ENCODE data around the gene TEX29. TPM values are rescaled to one million over a fixed set of nuclear protein-coding genes. Genes with fewer than 3 reads are reported as not detected.
A peak's percentile ranks its signal among the peaks of the same experiment; 100 is the strongest.

Gene TEX29
- total and polyA plus RNA-seq, 2 donors = 0.80 to 10.1 TPM

DNA sequence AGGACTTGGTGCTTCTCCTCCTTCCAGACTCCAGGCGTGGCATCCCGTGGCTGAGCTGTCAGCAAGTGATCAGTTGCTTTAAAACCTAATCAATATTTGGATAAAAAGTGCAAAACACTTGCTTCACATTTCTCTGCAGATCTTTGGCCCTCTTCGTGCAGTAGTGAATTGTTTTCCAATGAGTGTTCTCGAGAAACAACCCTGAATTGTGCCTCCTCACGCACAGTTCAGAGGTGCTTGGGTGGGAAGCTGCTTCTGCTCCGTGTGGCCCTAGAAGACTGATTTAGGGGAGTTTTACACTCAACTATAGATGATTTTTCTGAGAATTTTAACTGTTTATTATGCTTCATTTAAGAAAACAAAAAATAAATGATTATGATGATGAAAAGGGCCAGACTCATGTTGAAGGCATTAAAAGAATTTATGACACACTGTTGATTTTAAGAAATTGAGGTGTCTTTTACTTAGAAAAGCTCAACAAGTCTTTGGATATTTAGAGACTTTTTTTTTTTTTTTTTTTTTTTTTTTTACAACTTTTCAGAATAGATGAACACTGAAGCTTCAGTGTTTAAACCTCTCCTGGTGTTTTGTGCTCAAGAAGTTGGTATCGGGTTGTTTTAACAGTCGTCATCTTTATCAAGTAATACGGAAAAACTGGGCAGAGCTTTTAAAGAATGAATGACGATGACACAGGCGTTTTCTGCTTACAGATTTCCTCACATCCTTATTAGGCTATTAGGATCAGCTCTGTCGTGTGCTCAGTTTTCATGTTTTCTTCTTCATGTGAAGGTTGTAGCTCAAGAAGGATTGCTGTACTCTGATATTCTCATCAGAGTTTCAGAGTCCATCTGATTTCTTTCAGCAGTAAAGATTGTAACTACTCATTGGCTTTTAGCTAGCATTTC, 39.5 kb upstream of the TEX29 start:
- no peak overlapping the region for H3K27ac ChIP-seq (ENCODE audit: low read depth in 1 of 2, low read length in 1 of 2)

DNA sequence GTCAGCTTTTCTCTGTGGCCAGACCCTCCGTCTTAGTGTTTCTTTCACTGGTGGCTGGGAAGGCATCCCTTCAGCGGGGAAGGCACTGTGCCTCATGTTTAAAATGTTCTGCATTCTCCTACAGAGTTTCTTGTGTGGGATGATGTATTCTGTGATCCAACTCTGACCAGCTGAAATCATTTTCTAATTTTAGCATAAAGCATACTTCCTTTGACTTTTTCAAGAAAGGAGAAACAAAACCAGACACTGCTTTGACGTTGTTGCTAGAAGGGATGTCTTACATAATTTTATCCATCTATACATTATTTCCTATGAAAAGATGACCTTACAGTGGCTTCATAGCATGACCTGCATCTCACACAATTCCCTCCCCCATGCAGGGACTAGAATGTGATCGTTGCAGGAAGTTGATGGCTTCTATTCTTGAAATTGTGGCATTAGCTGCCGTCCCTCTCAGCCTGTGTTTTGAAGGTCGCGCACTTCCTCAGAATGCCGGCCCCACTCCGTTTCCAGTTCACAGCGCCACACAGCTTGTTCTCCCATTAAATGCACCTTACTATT, 38.6 kb upstream of the TEX29 start:
- no peaks in the 10 kb centered on the region for H3K27me3 ChIP-seq (ENCODE audit: control insufficient read depth in 2 of 2, insufficient read depth in 1 of 2, low read length in 1 of 2)
- H3K4me1 ChIP-seq (ENCODE audit: control insufficient read depth in 2 of 2, insufficient read depth in 2 of 2, low read length in 2 of 2) = peaks cover 0 to 2% of the 10 kb centered on the region in 2 donors
- H3K27ac ChIP-seq (ENCODE audit: low read depth in 1 of 2, low read length in 1 of 2) = peak overlapping the region in 1 of 2 donors; percentile 70
- no peak overlapping the region for H3K4me3 ChIP-seq (ENCODE audit: low read length in 2 of 2)
- DNase-seq (ENCODE audit: low read depth in 6 of 9, low spot score in 9 of 9) = no peak
- WGBS = 87% methylated on average over 10 of the region's 10 CpGs
- H3K9me3 ChIP-seq (ENCODE audit: control insufficient read depth in 2 of 2, insufficient read depth in 1 of 2, low read length in 1 of 2) = no peaks in the 10 kb centered on the region
- peaks cover 90 to 93% of the 10 kb centered on the region in 2 donors for H3K36me3 ChIP-seq (ENCODE audit: control insufficient read depth in 2 of 2, insufficient read depth in 2 of 2, low read length in 1 of 2)

More for the DNA sequence above, 39.5 kb upstream of the TEX29 start:
- Histone ChIP-seq H3K4me3 (ENCODE audit: low read length in 2 of 2) (no peak overlapping the region), H3K9me3 (ENCODE audit: control insufficient read depth in 2 of 2, insufficient read depth in 1 of 2, low read length in 1 of 2) (no peaks in the 10 kb centered on the region), H3K27me3 (ENCODE audit: control insufficient read depth in 2 of 2, insufficient read depth in 1 of 2, low read length in 1 of 2) (no peaks in the 10 kb centered on the region), H3K36me3 (ENCODE audit: control insufficient read depth in 2 of 2, insufficient read depth in 2 of 2, low read length in 1 of 2) (peaks cover 82 to 93% of the 10 kb centered on the region in 2 donors), H3K4me1 (ENCODE audit: control insufficient read depth in 2 of 2, insufficient read depth in 2 of 2, low read length in 2 of 2) (peaks cover 0 to 2% of the 10 kb centered on the region in 2 donors)
- 97% methylated on average over 12 of the region's 12 CpGs for WGBS
- no peak for DNase-seq (ENCODE audit: low read depth in 6 of 9, low spot score in 9 of 9)

DNA sequence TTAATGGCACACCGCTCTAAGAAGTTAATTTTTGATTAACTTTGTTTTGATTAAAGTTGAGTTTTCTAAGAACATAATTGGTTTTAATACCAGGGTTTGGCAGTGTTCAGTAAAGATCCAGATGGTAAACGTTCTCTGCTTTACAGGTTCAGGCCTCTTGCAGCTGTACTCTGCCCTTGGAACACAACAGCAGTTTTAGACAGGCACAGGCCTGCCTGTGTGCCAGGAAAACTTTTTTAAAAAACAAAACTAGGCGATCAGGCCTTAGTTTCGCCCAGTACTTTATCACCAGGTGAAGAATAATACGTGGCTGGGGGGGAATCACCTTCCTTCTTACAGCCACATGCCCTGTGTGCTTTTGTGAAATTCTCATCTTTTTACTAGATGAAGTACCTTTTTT, 38.0 kb upstream of the TEX29 start:
- Histone ChIP-seq H3K27me3 (ENCODE audit: control insufficient read depth in 2 of 2, insufficient read depth in 1 of 2, low read length in 1 of 2) (no peaks in the 10 kb centered on the region), H3K27ac (ENCODE audit: low read depth in 1 of 2, low read length in 1 of 2) (no peak overlapping the region), H3K4me1 (ENCODE audit: control insufficient read depth in 2 of 2, insufficient read depth in 2 of 2, low read length in 2 of 2) (peaks cover 0 to 2% of the 10 kb centered on the region in 2 donors), H3K36me3 (ENCODE audit: control insufficient read depth in 2 of 2, insufficient read depth in 2 of 2, low read length in 1 of 2) (peaks cover 95% of the 10 kb centered on the region in 2 donors), H3K4me3 (ENCODE audit: low read length in 2 of 2) (no peak overlapping the region), H3K9me3 (ENCODE audit: control insufficient read depth in 2 of 2, insufficient read depth in 1 of 2, low read length in 1 of 2) (no peaks in the 10 kb centered on the region)
- DNase-seq (ENCODE audit: low read depth in 6 of 9, low spot score in 9 of 9) = no peak
- 92% methylated on average over 5 of the region's 5 CpGs for WGBS

DNA sequence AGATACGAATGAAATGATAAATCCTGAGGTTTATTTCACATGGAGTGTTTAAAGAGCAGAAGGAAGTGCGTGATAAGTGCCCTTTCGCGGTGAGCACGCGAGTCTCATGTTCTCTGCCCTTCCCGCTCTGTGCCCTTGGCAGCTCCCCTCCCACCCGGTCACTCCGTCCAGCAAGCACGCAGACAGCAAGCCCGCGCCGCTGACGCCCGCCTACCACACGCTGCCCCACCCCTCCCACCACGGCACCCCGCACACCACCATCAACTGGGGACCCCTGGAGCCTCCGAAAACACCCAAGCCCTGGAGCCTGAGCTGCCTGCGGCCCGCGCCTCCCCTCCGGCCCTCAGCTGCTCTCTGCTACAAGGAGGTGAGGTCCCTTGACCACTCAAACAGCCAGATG, 37.4 kb upstream of the TEX29 start:
- 99% methylated on average over 23 of the region's 23 CpGs for WGBS
- Histone ChIP-seq H3K27me3 (ENCODE audit: control insufficient read depth in 2 of 2, insufficient read depth in 1 of 2, low read length in 1 of 2) (no peaks in the 10 kb centered on the region), H3K36me3 (ENCODE audit: control insufficient read depth in 2 of 2, insufficient read depth in 2 of 2, low read length in 1 of 2) (peaks cover 94 to 95% of the 10 kb centered on the region in 2 donors), H3K9me3 (ENCODE audit: control insufficient read depth in 2 of 2, insufficient read depth in 1 of 2, low read length in 1 of 2) (no peaks in the 10 kb centered on the region), H3K4me1 (ENCODE audit: control insufficient read depth in 2 of 2, insufficient read depth in 2 of 2, low read length in 2 of 2) (peaks cover 0 to 2% of the 10 kb centered on the region in 2 donors), H3K27ac (ENCODE audit: low read depth in 1 of 2, low read length in 1 of 2) (peak overlapping the region in 1 of 2 donors; percentile 3), H3K4me3 (ENCODE audit: low read length in 2 of 2) (no peak overlapping the region)
- DNase-seq (ENCODE audit: low read depth in 6 of 9, low spot score in 9 of 9) = no peak

DNA sequence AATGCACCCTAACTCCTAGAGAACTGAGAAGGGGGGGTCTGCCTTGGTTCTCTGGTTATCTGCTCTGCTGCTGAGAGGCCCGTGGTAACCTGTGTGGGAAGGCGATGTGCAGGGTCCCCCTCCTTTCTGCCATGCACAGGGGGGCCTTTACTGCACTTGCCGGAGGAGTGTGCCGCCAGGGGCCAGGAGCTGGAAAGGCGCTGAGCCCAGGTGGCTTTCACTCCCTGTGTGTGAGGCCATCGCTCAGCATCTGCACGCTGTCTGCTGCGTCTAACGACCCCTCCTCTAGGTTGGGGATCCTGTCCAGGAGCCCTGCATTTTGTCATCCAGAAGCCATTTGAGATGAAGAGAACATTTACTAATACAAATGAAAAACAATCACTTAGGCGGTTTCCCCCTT, 37.0 kb upstream of the TEX29 start:
- Histone ChIP-seq H3K4me3 (ENCODE audit: low read length in 2 of 2) (no peak overlapping the region), H3K27me3 (ENCODE audit: control insufficient read depth in 2 of 2, insufficient read depth in 1 of 2, low read length in 1 of 2) (no peaks in the 10 kb centered on the region), H3K27ac (ENCODE audit: low read depth in 1 of 2, low read length in 1 of 2) (peak overlapping the region in 1 of 2 donors; percentile 3), H3K4me1 (ENCODE audit: control insufficient read depth in 2 of 2, insufficient read depth in 2 of 2, low read length in 2 of 2) (peaks cover 0 to 2% of the 10 kb centered on the region in 2 donors), H3K36me3 (ENCODE audit: control insufficient read depth in 2 of 2, insufficient read depth in 2 of 2, low read length in 1 of 2) (peaks cover 94 to 95% of the 10 kb centered on the region in 2 donors), H3K9me3 (ENCODE audit: control insufficient read depth in 2 of 2, insufficient read depth in 1 of 2, low read length in 1 of 2) (no peaks in the 10 kb centered on the region)
- WGBS = 96% methylated on average over 10 of the region's 10 CpGs
- no peak for DNase-seq (ENCODE audit: low read depth in 6 of 9, low spot score in 9 of 9)

DNA sequence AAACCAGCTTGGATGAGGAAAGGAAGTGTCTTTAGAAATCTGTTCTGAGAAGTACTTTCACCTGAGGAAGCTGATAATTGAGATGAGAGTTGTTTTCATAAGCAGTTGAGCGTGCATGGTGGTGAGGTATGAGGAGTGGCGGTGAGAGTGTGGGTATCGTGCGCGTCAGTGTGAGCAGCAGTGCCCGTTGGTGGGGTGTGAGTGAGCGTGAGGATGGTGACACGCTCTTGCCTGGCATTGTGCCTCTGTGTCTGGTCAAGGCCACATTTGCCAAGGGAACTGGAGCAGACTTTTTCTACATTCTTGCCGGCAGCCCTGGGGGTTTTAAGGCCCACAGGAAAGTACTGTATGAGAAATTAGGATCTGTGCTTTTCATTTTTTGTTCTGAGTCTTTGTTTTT, 36.5 kb upstream of the TEX29 start:
- 95% methylated on average over 9 of the region's 9 CpGs for WGBS
- Histone ChIP-seq H3K4me1 (ENCODE audit: control insufficient read depth in 2 of 2, insufficient read depth in 2 of 2, low read length in 2 of 2) (peaks cover 0 to 2% of the 10 kb centered on the region in 2 donors), H3K4me3 (ENCODE audit: low read length in 2 of 2) (no peak overlapping the region), H3K9me3 (ENCODE audit: control insufficient read depth in 2 of 2, insufficient read depth in 1 of 2, low read length in 1 of 2) (no peaks in the 10 kb centered on the region), H3K27me3 (ENCODE audit: control insufficient read depth in 2 of 2, insufficient read depth in 1 of 2, low read length in 1 of 2) (no peaks in the 10 kb centered on the region), H3K36me3 (ENCODE audit: control insufficient read depth in 2 of 2, insufficient read depth in 2 of 2, low read length in 1 of 2) (peaks cover 90 to 94% of the 10 kb centered on the region in 2 donors), H3K27ac (ENCODE audit: low read depth in 1 of 2, low read length in 1 of 2) (no peak overlapping the region)
- no peak for DNase-seq (ENCODE audit: low read depth in 6 of 9, low spot score in 9 of 9)

DNA sequence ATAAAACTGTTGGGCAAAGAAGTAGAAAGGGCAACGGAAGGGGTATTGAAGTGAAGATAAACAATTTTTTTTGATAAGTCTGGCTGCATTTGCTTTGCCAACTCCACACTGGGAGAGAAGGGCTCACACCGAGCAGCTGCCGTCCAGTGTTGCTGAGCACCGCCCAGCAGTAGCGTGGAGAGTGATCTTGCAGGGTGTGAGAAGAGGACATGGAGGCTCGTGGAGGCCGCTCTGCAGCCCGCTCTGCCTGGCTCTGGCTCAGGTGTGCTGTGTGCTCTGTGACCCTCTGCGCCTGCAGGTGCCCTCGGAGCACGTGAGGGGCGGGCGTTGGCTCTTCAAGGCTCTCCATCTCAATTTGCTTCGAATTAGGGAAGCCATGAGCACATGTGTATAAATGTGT, 35.9 kb upstream of the TEX29 start:
- Histone ChIP-seq H3K4me1 (ENCODE audit: control insufficient read depth in 2 of 2, insufficient read depth in 2 of 2, low read length in 2 of 2) (peaks cover 0 to 2% of the 10 kb centered on the region in 2 donors), H3K9me3 (ENCODE audit: control insufficient read depth in 2 of 2, insufficient read depth in 1 of 2, low read length in 1 of 2) (no peaks in the 10 kb centered on the region), H3K4me3 (ENCODE audit: low read length in 2 of 2) (no peak overlapping the region), H3K27ac (ENCODE audit: low read depth in 1 of 2, low read length in 1 of 2) (no peak overlapping the region), H3K27me3 (ENCODE audit: control insufficient read depth in 2 of 2, insufficient read depth in 1 of 2, low read length in 1 of 2) (no peaks in the 10 kb centered on the region), H3K36me3 (ENCODE audit: control insufficient read depth in 2 of 2, insufficient read depth in 2 of 2, low read length in 1 of 2) (peaks cover 89 to 94% of the 10 kb centered on the region in 2 donors)
- 98% methylated on average over 14 of the region's 14 CpGs for WGBS
- DNase-seq (ENCODE audit: low read depth in 6 of 9, low spot score in 9 of 9) = no peak

DNA sequence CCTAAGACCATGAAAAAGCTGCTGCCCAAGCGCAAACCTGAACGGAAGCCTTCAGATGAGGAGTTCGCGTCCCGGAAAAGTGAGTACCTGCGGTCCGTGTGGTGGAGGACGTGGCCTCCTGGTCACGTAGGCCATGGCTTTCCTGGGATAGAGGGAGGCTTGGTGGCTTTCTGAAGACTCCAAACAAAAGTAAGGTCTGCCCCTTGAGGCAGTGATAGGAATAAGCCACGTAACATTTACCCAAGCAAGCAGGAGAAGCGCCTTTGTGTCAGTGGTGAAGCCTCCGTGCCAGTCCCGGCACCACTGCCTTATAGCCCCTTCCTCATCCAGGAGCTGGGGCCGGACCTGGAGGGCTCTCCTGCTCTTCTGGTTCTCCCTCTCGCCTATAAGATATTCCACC, 34.3 kb upstream of the TEX29 start:
- Histone ChIP-seq H3K4me1 (ENCODE audit: control insufficient read depth in 2 of 2, insufficient read depth in 2 of 2, low read length in 2 of 2) (peaks cover 0 to 2% of the 10 kb centered on the region in 2 donors), H3K27ac (ENCODE audit: low read depth in 1 of 2, low read length in 1 of 2) (no peak overlapping the region), H3K36me3 (ENCODE audit: control insufficient read depth in 2 of 2, insufficient read depth in 2 of 2, low read length in 1 of 2) (peaks cover 88 to 97% of the 10 kb centered on the region in 2 donors), H3K4me3 (ENCODE audit: low read length in 2 of 2) (no peak overlapping the region), H3K9me3 (ENCODE audit: control insufficient read depth in 2 of 2, insufficient read depth in 1 of 2, low read length in 1 of 2) (no peaks in the 10 kb centered on the region), H3K27me3 (ENCODE audit: control insufficient read depth in 2 of 2, insufficient read depth in 1 of 2, low read length in 1 of 2) (no peaks in the 10 kb centered on the region)
- DNase-seq (ENCODE audit: low read depth in 6 of 9, low spot score in 9 of 9) = no peak
- WGBS = 92% methylated on average over 15 of the region's 15 CpGs

DNA sequence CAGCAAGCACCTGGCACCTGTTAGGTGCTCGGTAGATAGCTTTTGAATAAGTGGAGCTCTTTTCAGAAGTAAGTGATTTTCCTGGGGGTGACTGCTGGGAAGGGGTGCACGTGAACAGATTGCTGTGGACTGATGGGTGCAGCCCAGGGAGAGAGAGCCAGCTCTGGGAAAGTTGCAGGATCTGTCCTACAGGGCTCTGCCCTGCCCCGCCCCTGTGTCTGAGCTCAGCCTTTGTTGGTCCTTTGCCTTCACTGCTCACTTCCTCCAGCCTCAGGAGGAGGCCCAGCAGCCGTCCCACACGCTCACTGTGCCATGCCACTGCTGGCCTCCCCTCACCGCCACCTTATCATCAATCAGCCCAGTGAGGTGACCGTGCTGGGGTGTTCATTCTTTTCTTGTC, 33.7 kb upstream of the TEX29 start:
- Histone ChIP-seq H3K9me3 (ENCODE audit: control insufficient read depth in 2 of 2, insufficient read depth in 1 of 2, low read length in 1 of 2) (no peaks in the 10 kb centered on the region), H3K4me1 (ENCODE audit: control insufficient read depth in 2 of 2, insufficient read depth in 2 of 2, low read length in 2 of 2) (peaks cover 0 to 2% of the 10 kb centered on the region in 2 donors), H3K27ac (ENCODE audit: low read depth in 1 of 2, low read length in 1 of 2) (no peak overlapping the region), H3K4me3 (ENCODE audit: low read length in 2 of 2) (no peak overlapping the region), H3K27me3 (ENCODE audit: control insufficient read depth in 2 of 2, insufficient read depth in 1 of 2, low read length in 1 of 2) (no peaks in the 10 kb centered on the region), H3K36me3 (ENCODE audit: control insufficient read depth in 2 of 2, insufficient read depth in 2 of 2, low read length in 1 of 2) (peaks cover 85 to 97% of the 10 kb centered on the region in 2 donors)
- DNase-seq (ENCODE audit: low read depth in 6 of 9, low spot score in 9 of 9) = no peak
- WGBS = 97% methylated on average over 7 of the region's 7 CpGs
